HG03565 (cell line): Measurements from ENCODE around the gene THADA.
"Not testable (repeated sequence)": the region's sequence is repeated elsewhere in the genome, so short reads cannot be mapped to it uniquely, and the experiment has no call there.

ENCODE experiments used
- ATAC-seq: cut with Tn5 transposase; IDR thresholded peaks from one replicate; pipeline ENCODE4 v1.9.1; 2021; ENCODE audit warnings: mild to moderate bottlenecking, moderate library complexity; ENCODE audit not compliant: unreplicated experiment

The THADA gene

DNA sequence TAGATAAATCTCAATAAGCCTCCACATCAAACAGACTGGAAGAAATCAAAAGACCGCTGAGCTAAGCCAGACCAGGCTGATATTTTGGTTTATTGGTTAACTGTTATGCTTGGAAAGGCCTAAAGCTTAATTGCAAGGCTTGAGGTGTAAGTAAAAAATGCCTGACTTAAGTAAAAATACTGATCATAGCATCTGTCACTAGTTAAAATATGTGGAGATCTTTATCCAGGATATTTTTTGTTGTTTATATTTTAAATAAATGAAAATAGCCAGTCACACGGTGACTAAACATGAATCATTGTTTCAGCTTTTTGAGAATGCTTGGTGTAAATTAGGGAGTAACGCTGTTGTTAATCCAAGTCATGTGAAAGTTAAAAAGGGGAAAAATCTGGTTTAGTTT, 127.9 kb downstream of the THADA start:
- ATAC-seq = no peak

DNA sequence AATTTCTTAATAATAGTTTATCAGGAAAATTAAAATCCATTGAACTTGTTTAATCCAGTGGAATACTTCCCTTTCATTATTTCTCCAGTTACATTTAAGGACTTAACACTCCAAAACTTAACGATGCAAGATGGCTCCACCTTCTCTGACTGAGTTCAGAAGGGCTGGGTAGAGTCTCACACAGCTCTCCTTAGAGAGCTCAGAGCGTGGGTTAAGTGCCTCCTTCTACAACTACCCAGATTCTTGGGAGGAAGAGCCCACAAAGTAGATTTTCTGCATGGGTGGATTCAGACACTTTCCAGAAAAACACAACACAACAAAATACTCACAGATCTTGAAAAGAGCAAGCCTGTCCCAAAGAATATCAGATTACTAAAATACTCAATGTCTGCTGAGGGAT, 130.6 kb downstream of the THADA start:
- ATAC-seq = no peak

DNA sequence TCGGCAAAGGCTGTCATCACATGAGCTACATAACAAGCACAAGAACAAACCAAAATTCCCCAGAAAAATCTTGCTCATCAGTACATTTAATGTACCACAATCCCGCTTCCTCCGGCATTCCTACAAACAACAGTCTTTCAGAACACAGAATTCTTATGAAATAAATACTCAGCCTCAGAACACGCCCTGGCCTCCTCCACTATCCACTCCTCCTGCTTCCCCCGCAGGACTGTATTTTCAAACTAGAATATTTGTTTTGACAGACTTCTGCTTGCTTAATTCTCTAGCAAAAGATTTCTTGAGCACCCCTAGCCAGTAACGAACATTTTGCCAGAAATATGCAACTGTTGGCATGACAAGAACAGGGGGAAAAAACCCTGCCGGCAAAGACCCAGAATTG, 131.2 kb downstream of the THADA start:
- ATAC-seq = no peak

- no peak for ATAC-seq
These were observed 132.8 kb downstream of the THADA start for GRCh38 chr2:43462866-43463641.

- ATAC-seq = peak; percentile 89
These were observed 134.3 kb downstream of the THADA start for GRCh38 chr2:43461453-43462073.

- no peak for ATAC-seq
These were observed 135.1 kb downstream of the THADA start for GRCh38 chr2:43460611-43461365.

- ATAC-seq = no peak
These were observed 135.7 kb downstream of the THADA start for GRCh38 chr2:43460174-43460546.

DNA sequence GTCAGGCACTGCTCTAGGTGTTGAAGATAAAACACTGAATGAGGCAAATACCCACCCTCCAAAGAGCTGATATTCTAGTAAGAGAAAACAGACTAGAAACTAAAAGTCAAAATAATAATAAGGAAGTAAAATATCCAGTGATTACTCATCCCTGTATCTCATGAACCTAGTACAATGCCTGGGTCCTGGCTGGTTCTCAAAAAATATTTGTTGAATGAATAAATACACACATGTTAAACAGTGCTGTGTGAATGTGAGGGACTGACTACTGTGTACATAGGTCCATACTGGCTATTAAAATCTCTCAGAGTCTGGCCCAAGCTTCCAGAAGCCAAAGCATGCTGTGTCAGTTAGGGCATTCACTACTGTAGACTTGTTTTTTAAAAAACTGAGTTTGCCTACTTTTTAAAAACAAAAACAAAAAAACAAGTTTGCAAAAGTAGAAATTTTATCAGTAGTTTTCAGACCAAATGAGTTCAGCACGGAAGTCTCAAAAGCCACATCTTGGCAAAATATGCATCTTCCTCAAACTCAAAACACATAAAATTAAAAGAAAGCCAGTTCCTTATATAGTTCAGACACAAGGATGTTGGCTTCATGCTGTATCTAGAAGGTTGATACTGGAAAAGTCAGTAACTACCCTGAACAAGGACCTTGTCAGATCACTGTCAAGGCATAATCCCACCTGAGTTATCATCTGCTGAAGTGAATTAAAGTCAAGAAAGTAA, 136.2 kb downstream of the THADA start:
- ATAC-seq = no peak

DNA sequence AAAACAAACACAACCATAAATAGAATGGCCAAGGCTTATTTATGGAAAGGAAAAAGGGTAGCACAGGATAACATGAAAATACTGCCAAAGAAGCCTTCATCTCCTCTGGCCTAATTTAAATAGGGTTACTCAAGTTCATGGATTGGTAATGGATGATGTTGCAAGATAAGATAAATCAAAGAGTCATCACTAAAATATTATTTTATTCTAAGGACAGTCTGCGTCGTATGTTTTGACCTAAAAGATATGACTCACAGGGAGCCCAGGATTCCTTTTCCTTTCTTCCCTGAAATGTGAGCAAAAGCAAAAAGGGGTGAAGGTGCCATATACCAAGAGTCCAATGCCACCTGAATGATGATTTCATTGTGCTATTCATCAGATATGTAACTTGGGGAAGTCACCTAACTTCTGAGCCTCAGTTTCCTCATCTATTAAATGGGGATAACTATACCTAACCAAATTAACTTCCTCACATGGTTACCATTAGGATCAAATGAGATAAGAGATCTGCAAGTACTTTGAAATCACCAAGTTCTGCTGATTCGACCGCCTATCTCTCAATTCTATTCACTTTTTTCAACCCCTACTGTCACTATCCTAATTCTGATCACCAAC, 137.7 kb downstream of the THADA start:
- ATAC-seq = no peak

GRCh38 chr2:43455731-43456642, 139.9 kb downstream of the THADA start:
- peak; percentile 49 for ATAC-seq

DNA sequence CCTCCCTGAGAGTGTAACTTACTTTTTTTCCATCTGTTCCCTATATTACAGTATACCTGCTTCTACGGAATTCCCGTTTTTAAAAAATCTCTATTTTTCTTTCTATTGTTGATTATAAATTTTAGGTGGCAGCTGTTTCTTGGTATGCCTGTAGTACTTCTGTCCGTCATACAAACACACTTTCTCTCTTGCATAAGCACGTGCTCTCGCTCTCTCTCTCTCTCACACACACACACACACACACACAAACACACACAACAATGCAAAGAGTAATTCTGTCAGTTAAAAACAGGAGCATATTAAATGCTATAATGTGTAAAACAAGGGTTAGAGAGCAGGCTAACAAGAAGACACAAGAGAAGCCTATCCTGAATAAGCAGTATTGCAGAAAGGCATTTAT, 140.5 kb downstream of the THADA start:
- no peak for ATAC-seq

DNA sequence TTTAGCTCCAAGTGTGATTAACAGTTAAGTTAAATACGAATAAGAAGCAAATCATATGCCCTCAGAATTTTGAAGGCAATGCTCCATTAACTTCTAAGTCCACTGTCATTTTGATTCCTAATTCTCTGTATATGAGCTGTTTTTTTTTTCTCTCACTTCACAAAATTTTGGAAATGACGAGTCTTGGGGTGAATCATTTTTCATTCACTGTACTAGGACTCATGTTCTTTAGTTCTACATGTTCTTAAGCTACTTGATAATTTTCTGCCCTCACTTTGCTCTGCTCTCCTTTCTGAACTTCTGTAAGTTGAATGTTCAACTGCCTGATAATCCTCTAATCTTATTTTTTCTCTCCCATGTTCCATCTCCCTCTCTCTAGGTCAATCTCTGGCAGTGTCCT, 141.0 kb downstream of the THADA start:
- ATAC-seq = no peak

DNA sequence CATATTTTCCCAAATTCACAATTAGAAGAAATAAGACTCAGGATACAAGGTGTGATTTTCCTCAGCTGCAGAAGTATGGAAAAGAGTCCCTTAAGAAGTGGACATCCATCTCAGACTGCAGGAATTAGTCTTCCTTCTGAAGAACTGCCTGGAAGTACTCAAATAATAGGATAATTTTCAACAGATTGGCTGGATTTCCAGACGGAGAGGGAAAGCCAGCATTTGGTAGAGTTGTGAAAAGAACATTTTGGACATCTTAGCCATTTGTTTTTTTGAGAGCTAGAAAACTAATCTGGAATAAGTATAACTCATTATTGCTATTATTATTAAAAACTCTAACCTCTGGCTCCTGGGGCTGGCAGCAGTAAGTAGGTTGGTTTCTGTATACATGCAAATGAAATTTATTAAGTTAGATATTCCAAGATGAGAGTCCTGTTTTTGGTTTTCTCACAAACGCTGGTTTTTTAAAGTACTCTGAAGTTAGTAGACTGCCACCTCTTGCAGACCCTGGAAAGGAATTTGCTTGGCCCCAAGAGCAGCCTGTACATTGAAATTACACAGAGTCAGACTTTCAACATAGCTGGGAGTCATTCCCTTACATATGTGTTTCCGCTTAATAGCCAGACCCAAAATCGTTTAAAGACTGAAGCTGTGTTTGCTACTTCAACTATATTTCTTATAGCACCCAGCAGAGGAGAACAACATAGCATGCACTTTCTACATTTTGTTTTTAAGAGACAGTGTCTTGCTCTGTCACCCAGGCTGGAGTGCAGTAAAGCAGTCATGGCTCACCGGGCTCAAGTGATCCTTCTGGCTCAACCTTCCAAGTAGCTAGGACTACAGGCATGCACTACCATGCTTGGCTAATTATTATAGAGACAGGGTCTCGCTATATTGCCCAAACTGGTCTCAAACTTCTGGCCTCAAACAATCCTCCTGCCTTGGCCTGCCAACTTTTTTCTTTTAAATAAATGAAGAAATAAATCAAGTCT, 142.4 kb downstream of the THADA start:
- no peak for ATAC-seq

DNA sequence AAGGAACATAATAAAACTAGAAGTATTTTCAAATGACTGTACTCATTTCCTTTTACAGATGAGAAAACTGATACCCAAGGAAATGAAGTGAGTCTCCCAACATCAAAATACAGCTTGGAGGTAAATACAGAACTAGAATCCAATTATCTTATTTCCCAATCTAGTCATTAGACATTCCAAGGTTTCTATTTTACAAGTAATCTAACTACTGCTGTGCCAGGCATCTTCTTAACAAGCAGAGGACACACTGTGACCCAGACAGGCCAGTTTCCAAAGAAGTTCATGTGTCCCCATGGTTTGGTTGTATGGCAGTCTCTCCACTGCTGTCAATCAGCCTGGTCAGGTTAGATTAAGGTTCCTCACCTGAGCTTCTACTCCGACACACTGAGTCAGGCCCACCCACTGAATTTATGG, 143.5 kb downstream of the THADA start:
- no peak for ATAC-seq

DNA sequence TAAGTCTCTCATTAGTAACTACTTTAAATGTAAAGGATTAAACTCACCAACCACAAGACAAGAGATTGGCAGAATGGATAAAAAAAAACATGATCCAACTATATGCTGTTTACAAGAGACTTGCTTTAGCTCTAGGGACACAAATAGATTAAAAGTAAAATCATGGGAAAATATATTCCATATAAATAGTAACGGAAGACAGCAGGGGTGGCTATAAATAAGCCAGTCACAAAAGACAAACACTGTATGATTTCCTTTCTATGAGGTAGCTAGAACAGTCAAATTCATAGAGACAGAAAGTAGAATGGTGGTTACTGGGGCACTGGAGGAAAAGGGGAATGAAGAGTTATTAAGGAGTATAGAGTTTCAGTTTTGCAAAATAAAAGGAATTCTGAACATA, 145.2 kb downstream of the THADA start:
- ATAC-seq = no peak

GRCh38 chr2:43448822-43449110, 147.1 kb downstream of the THADA start:
- ATAC-seq = no peak

GRCh38 chr2:43448011-43448821, 147.6 kb downstream of the THADA start:
- no peak for ATAC-seq

DNA sequence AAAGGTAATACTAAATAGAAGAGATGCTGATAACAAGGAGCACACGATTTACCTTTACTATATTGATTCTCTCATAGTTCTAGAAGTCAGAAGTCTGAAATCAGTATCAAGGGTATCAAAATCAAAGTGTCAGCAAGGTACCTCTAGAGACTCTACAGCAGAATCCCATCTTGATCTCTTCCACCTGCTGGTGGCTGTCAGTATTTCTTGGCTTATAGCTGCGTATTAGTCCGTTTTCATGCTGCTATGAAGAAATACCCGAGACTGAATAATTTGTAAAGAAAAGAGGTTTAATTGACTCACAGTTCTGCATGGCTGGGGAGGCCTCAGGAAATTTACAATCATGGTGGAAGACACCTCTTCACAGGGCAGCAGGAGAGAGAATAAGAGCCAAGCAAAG, 149.1 kb downstream of the THADA start:
- not testable (repeated sequence) for ATAC-seq
